Stimulated activated CD8-positive, alpha-beta memory T cell treated with anti-CD3 and anti-CD28 coated beads, Interleukin-15, amount 100 ng/mL, for 48 hours (primary cell): ENCODE data around the gene OR2W3.
A peak's percentile ranks its signal among the peaks of the same experiment; 100 is the strongest.

ENCODE experiments used
- DNase-seq, 2 donors: peaks; one replicate each; pipeline ENCODE4 v3.0.0-alpha.2; 2020; ENCODE audit warnings: low read depth in 2 of 2

The OR2W3 gene

GRCh38 chr1:247895163-247895637, at the start of gene OR2W3:
OR2W3 (plus strand) TSS chr1:247895587; CDS start chr1:247895587, 0 bp downstream.
- DNase-seq, result no peak

DNA sequence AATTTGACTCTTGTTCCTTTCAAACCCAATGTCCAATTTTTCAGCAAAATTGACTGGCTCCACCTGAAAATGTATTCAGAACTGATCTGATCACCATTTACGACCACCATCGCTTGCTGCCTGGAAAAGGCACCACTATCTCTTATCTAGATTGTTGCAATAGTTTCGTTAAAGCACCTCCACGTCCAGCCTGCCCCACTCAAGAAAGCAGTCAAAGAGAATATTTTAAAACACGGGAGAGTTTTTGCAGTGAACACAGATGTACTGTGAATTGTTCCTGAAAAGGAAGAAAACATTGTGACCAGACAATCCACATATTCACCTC, 49.7 kb upstream of the OR2W3 start:
- no peak for DNase-seq

DNA sequence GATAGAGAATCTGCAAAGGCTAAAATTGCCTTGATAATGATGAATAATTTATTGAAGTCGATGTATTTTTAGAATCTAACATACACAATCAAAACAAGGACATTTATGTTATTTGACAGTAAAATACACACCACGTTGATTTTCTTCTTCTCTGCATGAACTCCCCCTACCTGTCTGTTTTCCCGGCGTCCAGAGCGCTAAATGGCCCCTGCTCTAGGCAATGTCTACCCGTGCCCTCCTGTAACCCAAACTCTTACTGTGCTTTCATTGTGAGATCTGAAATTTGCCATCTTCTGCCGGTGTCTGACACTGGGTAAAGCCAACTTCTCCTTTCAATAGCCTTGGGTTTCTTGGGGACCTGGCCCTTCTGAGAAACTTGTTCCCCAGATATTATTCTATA, 47.0 kb upstream of the OR2W3 start:
- DNase-seq, result no peak

DNA sequence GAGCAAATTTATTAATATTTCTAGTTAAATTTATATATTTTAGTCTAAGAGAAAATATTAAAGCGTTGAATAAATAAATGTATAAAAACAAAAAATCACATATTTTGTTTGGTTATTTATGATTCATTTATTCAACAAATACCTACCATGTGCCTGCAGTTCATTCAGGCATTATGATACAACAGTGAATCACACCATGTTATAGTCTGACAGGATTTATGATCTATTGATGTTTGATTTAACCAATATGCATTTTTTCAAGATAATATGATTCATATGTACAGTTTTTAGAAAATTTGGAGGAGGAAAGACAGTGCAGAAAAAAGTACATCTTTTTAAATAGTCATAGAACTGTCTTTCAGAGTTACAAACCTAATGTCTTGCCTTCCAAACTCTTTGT, 45.8 kb upstream of the OR2W3 start:
- no peak for DNase-seq

GRCh38 chr1:247854899-247855545, 40.4 kb upstream of the OR2W3 start:
- DNase-seq, result no peak

- no peak for DNase-seq
Measured at GRCh38 chr1:247855911-247856310, 39.5 kb upstream of the OR2W3 start.

DNA sequence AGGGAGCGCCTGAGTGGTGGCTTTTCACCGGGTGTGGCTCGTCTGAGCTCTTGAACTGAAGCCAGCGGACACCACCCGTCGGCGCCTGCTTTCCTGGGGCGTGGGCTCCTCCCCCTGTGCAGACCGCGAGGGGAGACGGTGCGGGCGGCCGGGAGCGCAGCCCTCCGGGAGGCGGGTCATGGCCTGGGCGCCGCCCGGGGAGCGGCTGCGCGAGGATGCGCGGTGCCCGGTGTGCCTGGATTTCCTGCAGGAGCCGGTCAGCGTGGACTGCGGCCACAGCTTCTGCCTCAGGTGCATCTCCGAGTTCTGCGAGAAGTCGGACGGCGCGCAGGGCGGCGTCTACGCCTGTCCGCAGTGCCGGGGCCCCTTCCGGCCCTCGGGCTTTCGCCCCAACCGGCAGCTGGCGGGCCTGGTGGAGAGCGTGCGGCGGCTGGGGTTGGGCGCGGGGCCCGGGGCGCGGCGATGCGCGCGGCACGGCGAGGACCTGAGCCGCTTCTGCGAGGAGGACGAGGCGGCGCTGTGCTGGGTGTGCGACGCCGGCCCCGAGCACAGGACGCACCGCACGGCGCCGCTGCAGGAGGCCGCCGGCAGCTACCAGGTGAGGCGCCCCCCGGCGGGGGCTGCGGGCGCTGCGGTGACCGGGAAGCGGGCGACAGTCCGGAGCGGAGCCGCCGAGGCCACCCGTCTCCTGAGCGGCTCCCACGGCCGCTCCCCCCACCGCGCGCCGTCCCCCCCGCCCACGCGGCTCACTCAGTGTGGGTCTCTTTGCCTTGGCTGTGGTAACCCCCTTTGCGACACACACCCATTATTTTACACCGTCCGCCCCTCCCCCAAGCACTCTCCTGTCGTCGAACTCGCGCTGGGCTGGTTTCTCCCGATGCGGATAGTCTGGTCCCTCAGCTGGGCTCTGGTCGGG, 38.1 kb upstream of the OR2W3 start, which contains the start of gene TRIM58:
Gene TRIM58, plus strand, starts transcription at position 119 of the 916 bp plus-strand sequence. Its CDS starts 60 bp downstream, at position 179.
- DNase-seq, result peak in 1 of 2 donors; percentile 14

DNA sequence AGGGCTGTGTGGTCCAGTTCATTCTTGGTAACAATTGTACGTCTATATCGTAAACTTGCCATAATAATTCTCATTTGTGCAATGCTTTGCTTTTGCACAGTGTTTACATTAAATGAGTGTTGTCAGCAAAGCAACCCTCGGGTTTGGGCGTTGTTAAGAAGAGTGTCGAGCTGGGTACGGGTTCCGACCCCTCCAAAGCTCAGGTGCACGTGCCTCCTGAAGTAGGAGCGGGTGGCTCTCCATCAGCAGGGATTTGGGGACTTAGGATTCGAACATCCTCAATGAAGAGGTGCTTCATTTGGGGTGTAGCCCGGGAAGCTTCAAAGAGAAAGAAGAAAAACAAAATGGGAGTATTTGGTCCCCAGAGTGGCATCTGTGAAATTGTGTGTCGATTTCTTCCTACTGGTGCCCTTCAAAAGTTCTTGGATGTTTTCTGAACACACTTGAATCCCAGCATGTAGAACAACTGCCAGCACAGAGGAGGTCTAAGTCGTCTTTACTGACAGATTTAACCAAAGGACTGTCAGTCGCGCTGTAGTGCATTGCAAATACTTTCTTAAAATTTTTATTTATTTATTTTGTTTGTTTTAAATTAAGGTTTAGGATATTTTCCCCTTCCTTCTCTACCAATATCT, 37.3 kb upstream of the OR2W3 start:
- DNase-seq, result no peak

- no peak for DNase-seq
Measured at GRCh38 chr1:247862756-247863155, 32.6 kb upstream of the OR2W3 start.

DNA sequence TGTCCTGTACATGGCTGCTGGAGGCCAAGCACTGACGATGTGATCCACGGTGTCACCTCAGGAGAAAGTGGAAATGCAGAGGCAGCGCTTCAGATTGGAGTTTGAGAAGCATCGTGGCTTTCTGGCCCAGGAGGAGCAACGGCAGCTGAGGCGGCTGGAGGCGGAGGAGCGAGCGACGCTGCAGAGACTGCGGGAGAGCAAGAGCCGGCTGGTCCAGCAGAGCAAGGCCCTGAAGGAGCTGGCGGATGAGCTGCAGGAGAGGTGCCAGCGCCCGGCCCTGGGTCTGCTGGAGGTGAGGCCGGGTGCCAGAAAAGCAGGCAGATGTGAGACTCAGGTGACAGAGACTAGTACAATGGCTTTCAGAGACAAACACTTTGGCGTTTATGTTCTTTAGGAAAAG, 30.7 kb upstream of the OR2W3 start:
- DNase-seq, result no peak

- DNase-seq, result no peak
Measured at GRCh38 chr1:247865416-247865815, 30.0 kb upstream of the OR2W3 start.

GRCh38 chr1:247883346-247883745, 12.0 kb upstream of the OR2W3 start:
- DNase-seq, result no peak

DNA sequence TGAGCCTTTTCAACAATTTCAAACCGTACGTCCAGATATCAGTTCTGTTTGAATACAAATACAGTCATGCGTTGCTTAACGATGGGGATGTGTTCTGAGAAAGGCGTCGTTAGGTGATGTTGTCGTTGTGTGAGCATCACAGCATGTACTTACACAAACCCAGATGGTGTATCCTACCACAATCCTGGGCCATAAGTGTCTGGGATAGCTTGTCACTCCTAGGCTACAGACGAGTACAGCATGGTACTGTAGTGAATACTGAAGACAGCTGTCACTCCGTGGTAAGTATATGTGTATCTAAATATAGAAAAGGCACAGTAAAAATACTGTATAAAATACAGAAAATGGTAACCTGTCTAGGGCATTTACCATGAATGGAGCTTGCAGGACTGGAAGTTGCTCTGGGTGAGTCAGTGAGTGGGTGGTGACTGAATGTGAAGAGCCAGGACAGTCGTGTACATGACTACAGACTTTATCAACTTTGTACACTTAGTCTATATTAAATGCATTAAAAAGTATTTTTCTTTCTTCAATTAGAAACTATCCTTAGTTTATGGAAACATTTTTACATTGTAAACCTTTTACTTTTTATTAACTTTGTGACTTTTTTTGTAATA, 10.5 kb upstream of the OR2W3 start:
- DNase-seq, result no peak

- no peak for DNase-seq
Measured at GRCh38 chr1:247895976-247896375, 589 bp downstream of the OR2W3 start.

DNA sequence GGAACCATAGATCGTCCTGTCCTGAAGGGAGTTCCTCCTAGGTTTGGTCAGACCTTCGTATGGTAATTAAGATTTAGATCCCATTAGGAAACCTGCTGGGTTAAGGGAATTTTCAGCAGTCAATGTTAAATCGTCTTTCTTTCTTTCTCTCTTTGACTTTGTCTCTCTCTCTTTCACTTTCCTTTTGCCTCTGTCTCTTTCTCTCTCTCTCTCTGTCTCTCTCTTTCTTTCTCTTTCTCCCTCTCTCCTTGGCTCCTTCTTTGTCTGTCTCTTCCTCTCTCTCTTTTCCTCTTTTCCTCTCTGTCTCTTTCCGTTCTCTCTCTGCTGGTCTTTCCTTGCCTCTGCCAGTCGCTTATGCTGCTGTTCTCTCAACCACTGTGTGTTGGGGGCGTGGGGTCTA, 8.7 kb downstream of the OR2W3 start:
- no peak for DNase-seq

DNA sequence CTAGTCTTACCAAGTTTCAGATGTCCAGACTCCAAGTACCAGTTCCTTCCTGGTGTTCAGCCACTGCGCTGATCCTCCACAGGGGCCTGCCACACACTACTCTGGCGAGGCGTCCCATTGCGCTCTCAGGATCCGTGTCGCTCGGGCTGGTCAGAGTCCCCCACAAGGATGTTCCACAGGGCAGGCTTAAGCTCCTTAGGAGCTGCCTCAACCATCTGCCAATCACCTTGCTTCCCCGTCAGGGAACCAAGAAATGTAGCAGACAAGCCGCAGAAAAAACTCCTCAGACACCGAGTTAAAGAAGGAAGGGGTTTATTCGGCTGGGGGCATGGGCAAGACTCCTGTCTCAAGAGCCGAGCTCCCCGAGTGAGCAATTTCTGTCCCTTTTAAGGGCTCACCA, 9.8 kb downstream of the OR2W3 start:
- no peak for DNase-seq

- DNase-seq, result no peak
Measured at GRCh38 chr1:247905910-247906503, 10.6 kb downstream of the OR2W3 start.

DNA sequence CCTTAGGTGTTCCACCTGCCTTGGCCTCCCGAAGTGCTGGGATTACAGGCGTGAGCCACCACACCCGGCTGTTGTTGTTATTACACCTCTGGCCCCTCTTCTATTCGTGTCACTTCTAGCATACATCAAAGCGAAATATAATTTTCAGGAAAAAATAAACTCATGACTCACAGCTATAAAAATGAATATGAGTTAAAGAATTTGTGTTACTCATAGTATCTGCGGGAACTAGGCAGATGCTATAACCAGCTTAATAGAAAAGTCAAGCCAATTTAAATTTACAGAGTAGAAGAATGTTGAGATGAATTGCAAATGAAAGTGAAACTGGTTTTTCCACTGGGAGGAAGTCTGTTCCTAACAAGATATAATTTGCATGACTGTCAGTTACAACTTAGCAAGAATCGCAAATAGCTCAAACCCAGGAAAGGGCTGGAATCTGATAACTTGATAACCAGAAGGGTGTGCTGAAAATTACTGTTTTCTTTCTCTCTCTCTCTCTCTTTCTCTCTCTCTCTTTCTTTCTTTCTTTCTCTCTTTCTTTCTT, 11.2 kb downstream of the OR2W3 start:
- DNase-seq, result no peak

DNA sequence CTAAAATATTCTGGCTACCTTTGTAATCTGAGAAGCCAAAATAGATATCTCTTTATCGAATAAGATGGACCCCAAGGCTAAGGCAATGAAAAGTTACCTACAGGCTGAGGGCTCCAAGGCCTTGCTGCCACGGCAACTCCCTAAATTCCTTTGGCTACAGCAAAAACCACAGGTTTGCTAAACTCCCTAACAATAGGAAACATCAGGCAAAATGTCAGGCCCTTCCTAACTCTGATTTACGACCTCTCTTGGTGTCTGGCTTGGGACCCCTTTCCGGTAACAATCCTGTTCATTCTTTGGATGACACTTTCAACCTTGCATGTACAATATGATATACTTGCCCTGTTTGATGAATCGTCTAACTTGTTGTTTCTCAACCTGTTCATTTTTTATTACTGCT, 13.4 kb downstream of the OR2W3 start:
- no peak for DNase-seq

DNA sequence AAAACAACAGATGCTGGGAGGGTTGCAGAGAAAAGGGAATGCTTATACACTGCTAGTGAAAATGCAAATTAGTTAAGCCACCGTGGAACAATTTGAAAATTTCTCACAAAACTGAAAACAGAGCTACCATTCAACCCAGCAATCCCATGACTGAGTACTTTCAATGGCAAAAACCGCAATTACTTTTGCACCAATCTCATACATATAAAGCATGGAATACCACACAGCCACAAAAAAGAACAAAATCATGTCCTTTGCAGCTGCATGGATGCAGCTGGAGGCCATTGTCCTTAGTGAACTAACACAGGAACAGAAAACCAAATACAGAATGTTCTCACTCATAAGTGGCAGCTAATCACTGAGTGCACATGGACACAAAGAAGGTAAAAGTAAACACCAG, 18.4 kb downstream of the OR2W3 start:
- no peak for DNase-seq

DNA sequence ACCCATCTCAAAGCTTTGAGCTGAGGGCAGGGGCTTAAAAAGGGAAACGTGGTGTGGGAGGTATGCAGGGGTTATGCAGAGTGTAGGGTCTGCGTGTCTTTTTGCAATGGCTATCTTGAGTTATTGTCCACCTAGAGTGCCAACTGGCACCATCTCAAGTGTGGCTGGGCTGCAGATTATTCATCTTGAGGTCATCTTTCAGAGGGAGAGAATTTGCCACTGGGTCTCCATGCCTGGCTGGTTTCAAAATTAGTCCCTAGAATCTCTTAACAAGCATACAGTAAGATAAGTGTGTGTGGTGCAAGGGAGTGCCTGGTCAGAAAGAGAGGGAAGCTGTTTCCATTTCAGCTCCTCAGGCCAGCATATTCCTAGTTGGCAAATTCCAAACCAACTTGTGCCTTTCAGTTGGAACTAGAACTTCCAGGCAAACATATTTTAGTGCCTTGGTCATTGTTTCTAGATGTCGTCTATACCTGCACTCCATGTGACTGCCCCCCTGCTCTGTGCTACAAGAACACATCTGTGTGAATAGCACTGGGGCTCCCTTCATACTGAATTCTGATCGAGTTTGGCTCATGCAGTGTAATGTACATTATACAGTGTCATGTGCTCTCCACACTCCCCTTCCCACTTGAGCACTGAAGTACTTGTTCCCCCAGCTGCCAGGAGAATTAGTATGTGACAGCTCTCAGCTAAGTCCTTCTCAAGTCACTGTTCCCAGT, 19.7 kb downstream of the OR2W3 start:
- no peak for DNase-seq
